Chondrocyte (in vitro differentiated cells): Measurements from ENCODE around the gene PPFIA3. TPM values are rescaled to one million over a fixed set of nuclear protein-coding genes. Genes with fewer than 3 reads are reported as not detected.

ENCODE experiments used
- DNase-seq: peaks from one replicate; pipeline ENCODE4 v3.0.0; 2021; ENCODE audit warnings: mixed read lengths, low spot score
- H3K27ac Mint-ChIP-seq: one replicate; pipeline ENCODE4 v1.8.0; 2021; ENCODE audit warnings: mild to moderate bottlenecking, moderate library complexity, mixed read lengths; ENCODE audit not compliant: unreplicated experiment
- H3K27me3 Mint-ChIP-seq: 2 replicates; pipeline ENCODE4 v1.8.0; 2021; ENCODE audit warnings: low read depth, mixed read lengths
- H3K36me3 Mint-ChIP-seq: 2 replicates; pipeline ENCODE4 v1.8.0; 2021; ENCODE audit warnings: low read depth, mixed read lengths
- H3K4me1 Mint-ChIP-seq: 2 replicates; pipeline ENCODE4 v1.8.0; 2021; ENCODE audit warnings: low read depth, mild to moderate bottlenecking, mixed read lengths
- H3K4me3 Mint-ChIP-seq: one replicate; pipeline ENCODE4 v1.8.0; 2021; ENCODE audit warnings: mild to moderate bottlenecking, moderate library complexity, mixed read lengths; ENCODE audit not compliant: unreplicated experiment
- H3K9me3 Mint-ChIP-seq: 2 replicates; pipeline ENCODE4 v1.8.0; 2021; ENCODE audit warnings: low read depth, mixed read lengths
- CTCF ChIP-seq: fragments of 200-600 bp; sonication (generic); IDR thresholded peaks from 2 replicates; pipeline ENCODE4 v1.5.0; 2021; ENCODE audit warnings: antibody characterized with exemption, mild to moderate bottlenecking, moderate library complexity
- total RNA-seq: library from RNA; stranded (reverse); gene quantifications from 3 replicates; pipeline ENCODE4 v1.2.1, GENCODE V29; 2021

PPFIA3 gene
- total RNA-seq, 1 donor from 2014 or later, result 13.9 TPM

DNA sequence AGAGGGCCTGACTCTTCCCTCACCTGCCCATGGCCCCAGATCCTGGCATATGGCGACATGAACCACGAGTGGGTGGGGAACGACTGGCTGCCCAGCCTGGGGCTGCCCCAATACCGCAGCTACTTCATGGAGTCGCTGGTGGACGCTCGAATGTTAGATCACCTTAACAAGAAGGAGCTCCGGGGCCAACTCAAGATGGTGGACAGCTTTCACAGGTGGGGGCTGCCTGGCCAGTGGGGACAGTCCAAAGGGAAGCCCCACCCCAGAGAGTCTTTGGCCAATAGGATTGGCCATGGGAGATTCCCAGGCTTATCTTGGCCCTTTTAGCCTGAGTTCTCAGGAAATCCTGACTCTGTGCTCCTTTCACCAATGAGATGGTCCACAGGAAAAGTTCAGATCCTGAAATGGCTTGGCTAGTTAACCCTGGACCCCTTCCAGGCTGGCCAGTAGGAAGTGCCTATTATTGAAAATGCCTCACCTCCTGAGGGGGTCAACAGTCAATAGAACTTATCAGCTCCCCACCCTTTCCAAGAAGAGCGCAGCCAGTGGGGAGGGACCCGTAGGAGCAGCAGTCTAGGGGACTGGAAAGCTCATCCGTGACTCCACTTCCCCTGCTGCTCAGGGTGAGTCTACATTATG lies 28.8 kb downstream of the PPFIA3 start:
- H3K27me3 Mint-ChIP-seq, result no peaks in the 10 kb centered on the region
- H3K36me3 Mint-ChIP-seq, result no peaks in the 10 kb centered on the region
- H3K4me3 Mint-ChIP-seq, result peak overlapping the region; percentile 52
- DNase-seq, result no peak
- H3K9me3 Mint-ChIP-seq, result no peaks in the 10 kb centered on the region
- H3K4me1 Mint-ChIP-seq, result peaks cover 25% of the 10 kb centered on the region
- no peak overlapping the region for H3K27ac Mint-ChIP-seq
- TF ChIP-seq CTCF, result no peak

DNA sequence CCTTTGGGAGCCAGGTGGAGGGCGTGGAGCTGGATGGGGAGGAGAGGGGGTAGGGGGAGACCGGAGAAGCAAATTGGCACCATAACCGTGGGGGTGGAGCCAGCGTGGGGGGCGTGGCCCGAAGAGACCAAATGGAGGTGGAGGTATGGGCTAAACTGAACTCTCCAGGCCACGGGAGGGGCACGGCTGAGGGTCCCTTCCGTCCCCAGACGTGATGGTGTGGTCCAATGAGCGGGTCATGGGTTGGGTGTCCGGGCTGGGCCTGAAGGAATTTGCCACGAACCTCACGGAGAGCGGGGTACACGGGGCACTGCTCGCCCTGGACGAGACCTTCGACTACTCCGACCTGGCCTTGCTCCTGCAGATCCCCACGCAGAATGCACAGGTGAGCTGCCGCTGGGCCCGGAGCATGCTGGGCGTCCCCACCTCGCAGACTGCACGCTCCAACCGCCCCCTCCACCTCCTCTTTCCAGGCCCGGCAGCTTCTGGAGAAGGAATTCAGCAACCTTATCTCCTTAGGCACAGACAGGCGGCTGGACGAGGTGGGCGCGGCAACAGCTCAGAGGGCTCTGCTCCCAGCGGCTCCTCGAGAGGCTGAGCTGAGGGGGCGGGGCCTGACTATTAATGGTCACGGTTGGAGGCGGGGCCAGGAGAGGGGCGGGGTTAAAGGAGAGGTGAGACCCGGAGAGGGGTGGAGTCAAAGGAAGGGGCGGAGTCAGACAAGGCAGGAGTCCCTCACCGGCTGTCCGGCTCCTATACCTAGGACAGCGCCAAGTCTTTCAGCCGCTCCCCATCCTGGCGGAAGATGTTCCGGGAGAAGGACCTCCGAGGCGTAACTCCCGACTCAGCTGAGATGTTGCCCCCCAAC lies 29.7 kb downstream of the PPFIA3 start:
- Mint-ChIP-seq H3K27ac (peak overlapping the region; percentile 82), H3K4me1 (peaks cover 24% of the 10 kb centered on the region), H3K9me3 (peaks cover 3% of the 10 kb centered on the region), H3K36me3 (peaks cover 1% of the 10 kb centered on the region), H3K4me3 (peak overlapping the region; percentile 91), H3K27me3 (no peaks in the 10 kb centered on the region)
- no peak for TF ChIP-seq CTCF
- DNase-seq, result peak; percentile 99

DNA sequence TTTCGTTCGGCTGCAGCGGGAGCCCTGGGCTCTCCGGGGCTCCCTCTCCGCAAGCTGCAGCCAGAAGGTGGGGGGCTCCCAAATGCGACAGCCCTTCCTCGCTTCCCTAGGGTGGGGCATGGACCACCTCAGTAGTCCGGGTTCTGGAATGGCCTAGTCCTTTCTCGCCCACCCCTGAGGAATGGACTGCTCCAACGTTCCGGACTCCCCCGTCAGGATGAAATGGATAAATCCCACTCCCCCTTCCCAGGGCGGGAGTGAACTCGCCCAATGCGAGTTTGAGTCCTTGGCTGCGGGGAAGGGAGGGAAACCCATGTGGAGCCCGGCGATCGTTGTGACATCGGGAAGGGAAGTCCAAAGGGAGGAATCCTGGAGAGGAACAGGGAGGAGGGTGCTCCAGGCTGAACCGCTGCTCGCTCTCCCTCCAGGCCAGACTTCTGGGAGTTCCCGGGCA lies 30.3 kb downstream of the PPFIA3 start:
- Mint-ChIP-seq H3K27ac (peak overlapping the region; percentile 82), H3K4me3 (peak overlapping the region; percentile 91), H3K9me3 (peaks cover 3% of the 10 kb centered on the region), H3K4me1 (peaks cover 24% of the 10 kb centered on the region), H3K27me3 (no peaks in the 10 kb centered on the region), H3K36me3 (peaks cover 1% of the 10 kb centered on the region)
- TF ChIP-seq CTCF, result no peak
- no peak for DNase-seq

DNA sequence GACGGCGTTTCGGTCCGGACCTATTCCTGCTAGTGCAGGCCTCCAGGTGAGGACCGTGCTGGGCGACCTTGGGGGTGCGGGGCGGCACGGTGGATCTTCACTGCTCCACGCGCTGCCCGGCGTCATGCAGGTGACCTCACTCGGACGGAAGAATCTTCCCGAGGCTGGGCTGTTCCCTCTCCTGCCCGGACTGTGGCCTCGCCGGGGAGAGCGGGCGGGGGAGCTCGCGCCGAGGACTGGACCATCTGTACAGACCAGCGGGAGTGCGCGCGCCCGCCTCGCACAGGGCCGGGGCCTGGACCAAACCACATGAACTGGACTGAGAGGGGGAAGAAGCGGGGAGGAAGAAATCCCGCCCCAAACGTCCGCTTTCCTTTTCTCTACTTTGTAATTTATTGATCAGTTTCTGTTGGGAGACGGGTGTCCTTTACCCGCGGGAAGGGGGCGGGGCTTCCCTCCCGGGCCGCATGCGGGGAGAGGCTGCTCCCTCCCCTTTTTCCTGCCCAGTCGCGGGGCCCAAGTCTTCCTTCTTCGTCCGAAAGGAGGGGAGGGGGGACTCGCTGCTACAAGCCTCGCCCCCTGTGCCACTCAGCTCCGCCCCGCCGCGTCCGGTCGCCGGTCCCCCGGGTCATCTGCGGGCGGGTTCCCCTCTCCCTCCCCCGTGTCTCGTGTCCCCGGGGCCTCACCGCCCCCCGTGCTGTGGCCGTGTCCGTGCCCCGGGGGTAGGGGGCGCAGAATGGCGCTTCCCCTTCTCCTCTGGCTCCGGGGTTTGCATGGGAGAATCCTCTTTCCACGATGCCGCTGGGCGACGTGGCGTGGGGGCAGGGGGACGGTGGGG lies 31.0 kb downstream of the PPFIA3 start:
- Mint-ChIP-seq H3K36me3 (peaks cover 1% of the 10 kb centered on the region), H3K4me3 (peak overlapping the region; percentile 91), H3K9me3 (peaks cover 3% of the 10 kb centered on the region), H3K27me3 (no peaks in the 10 kb centered on the region), H3K4me1 (peaks cover 24% of the 10 kb centered on the region), H3K27ac (peak overlapping the region; percentile 79)
- no peak for DNase-seq
- TF ChIP-seq CTCF, result no peak

GRCh38 chr19:49150944-49151243 lies 31.6 kb downstream of the PPFIA3 start:
- peaks cover 3% of the 10 kb centered on the region for H3K9me3 Mint-ChIP-seq
- no peak for TF ChIP-seq CTCF
- no peaks in the 10 kb centered on the region for H3K27me3 Mint-ChIP-seq
- peaks cover 20% of the 10 kb centered on the region for H3K4me1 Mint-ChIP-seq
- no peak overlapping the region for H3K27ac Mint-ChIP-seq
- H3K4me3 Mint-ChIP-seq, result peak overlapping the region; percentile 91
- DNase-seq, result no peak
- H3K36me3 Mint-ChIP-seq, result peaks cover 1% of the 10 kb centered on the region
